Measurements from ENCODE around the gene KLK2. TPM values are rescaled to one million over a fixed set of nuclear protein-coding genes. Genes with fewer than 3 reads are reported as not detected.

KLK2 gene
- total RNA-seq, 1 experiment from 2014 or later, result not detected

DNA sequence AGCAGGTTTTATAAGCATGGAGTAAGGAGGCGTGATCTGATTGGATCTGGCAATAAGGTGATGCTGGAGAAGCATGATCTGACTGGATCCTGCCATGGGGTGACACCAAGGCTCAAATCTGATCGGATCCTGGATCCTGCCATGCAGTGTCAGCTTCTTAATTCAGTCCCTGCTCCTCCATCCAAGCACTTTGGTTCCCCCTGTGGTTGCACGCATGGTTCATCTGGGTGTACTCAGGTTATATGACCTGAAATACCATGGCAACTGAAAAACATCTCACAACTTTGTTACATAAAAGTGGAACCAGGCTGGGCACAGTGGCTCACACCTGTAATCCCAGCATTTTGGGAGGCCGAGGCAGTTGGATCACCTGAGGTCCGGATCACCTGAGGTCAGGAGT, 55.6 kb downstream of the KLK2 start:
- Histone ChIP-seq H3K4me2 (ENCODE audit: low read length) (no peak overlapping the region), H3K4me3 (ENCODE audit: low read length) (no peak overlapping the region), H3F3A (ENCODE audit: low read length, unreplicated experiment) (peaks cover 17% of the 10 kb centered on the region), H3K9me3 (ENCODE audit: low read length) (no peaks in the 10 kb centered on the region), H3K27me3 (ENCODE audit: low read length) (no peaks in the 10 kb centered on the region), H2AFZ (ENCODE audit: low read length) (no peak overlapping the region), H3K4me1 (ENCODE audit: insufficient read depth, low read length) (peaks cover 47% of the 10 kb centered on the region), H3K9ac (ENCODE audit: low read length) (no peak overlapping the region), H3K36me3 (ENCODE audit: low read depth, low read length) (no peaks in the 10 kb centered on the region), H4K20me1 (ENCODE audit: low read length) (no peaks in the 10 kb centered on the region), H3K9me2 (replicated peaks; ENCODE audit: low read length) (no peaks in the 10 kb centered on the region), H3K79me2 (ENCODE audit: low read length) (no peaks in the 10 kb centered on the region), H3K27ac (ENCODE audit: low read length) (no peak overlapping the region)
- ChIA-PET CTCF (no interaction called here), POLR2A (ENCODE audit: unreplicated experiment) (no interaction called here)
- DNase-seq (peak; percentile 46), ATAC-seq (no peak)
- intact Hi-C loops (cut with micrococcal nuclease), result loop anchor here (1.0 kb wide), 1 partner anchor 168 kb away; no protein-coding TSS in a partner anchor
- TF ChIP-seq EZH2phosphoT487 (IDR thresholded peaks at IDR 0.05; ENCODE audit: borderline replicate concordance, low read length) (no peak), EZH2 (IDR thresholded peaks at IDR 0.05; ENCODE audit: low read length, unreplicated experiment) (no peak)
- TF ChIP-seq, protein P1, sequence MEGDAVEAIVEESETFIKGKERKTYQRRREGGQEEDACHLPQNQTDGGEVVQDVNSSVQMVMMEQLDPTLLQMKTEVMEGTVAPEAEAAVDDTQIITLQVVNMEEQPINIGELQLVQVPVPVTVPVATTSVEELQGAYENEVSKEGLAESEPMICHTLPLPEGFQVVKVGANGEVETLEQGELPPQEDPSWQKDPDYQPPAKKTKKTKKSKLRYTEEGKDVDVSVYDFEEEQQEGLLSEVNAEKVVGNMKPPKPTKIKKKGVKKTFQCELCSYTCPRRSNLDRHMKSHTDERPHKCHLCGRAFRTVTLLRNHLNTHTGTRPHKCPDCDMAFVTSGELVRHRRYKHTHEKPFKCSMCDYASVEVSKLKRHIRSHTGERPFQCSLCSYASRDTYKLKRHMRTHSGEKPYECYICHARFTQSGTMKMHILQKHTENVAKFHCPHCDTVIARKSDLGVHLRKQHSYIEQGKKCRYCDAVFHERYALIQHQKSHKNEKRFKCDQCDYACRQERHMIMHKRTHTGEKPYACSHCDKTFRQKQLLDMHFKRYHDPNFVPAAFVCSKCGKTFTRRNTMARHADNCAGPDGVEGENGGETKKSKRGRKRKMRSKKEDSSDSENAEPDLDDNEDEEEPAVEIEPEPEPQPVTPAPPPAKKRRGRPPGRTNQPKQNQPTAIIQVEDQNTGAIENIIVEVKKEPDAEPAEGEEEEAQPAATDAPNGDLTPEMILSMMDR (conservative IDR thresholded peaks at IDR 0.05; ENCODE audit: low read depth, low read length), result no peak
- no TSS peak for BruUV-seq (replicated peaks)

Other genes starting within 250 kb of the KLK2 start
- gene SYT3, start 233.6 kb upstream of the KLK2 start, total RNA-seq (2014; rRNA removed), result 0.12 and 0.18 TPM in 2 replicates
- 5.7 and 20.0 TPM in 2 replicates for gene C19orf81, start 224.0 kb upstream of the KLK2 start, total RNA-seq (2014; rRNA removed)
- gene SHANK1, start 153.6 kb upstream of the KLK2 start, total RNA-seq (2014; rRNA removed), result 0.12 and 0.47 TPM in 2 replicates
- 2.3 and 2.4 TPM in 2 replicates for gene CLEC11A, start 150.1 kb upstream of the KLK2 start, total RNA-seq (2014; rRNA removed)
- gene GPR32, start 103.0 kb upstream of the KLK2 start, total RNA-seq (2014; rRNA removed), result not detected in 2 replicates
- not detected in 2 replicates for gene ACP4, start 83.0 kb upstream of the KLK2 start, total RNA-seq (2014; rRNA removed)
- gene KLK1, start 49.7 kb upstream of the KLK2 start, total RNA-seq (2014; rRNA removed), result not detected in 2 replicates
- gene KLK15, start 39.9 kb upstream of the KLK2 start, total RNA-seq (2014; rRNA removed), result 1.3 TPM in 1 of 2 replicates, not detected in the other
- gene KLK3, start 18.5 kb upstream of the KLK2 start, total RNA-seq (2014; rRNA removed), result not detected in 2 replicates
- not detected in 2 replicates for gene KLK4, start 38.0 kb downstream of the KLK2 start, total RNA-seq (2014; rRNA removed)
- 58.5 and 59.0 TPM in 2 replicates for gene KLK5, start 79.6 kb downstream of the KLK2 start, total RNA-seq (2014; rRNA removed)
- 73.7 and 75.0 TPM in 2 replicates for gene KLK6, start 96.2 kb downstream of the KLK2 start, total RNA-seq (2014; rRNA removed)
- 0.23 and 3.6 TPM in 2 replicates for gene KLK7, start 110.5 kb downstream of the KLK2 start, total RNA-seq (2014; rRNA removed)
- gene KLK8, start 128.2 kb downstream of the KLK2 start, total RNA-seq (2014; rRNA removed), result 2.3 TPM in 1 of 2 replicates, not detected in the other
- gene KLK10, start 146.3 kb downstream of the KLK2 start, total RNA-seq (2014; rRNA removed), result 1.2 and 2.9 TPM in 2 replicates
- gene KLK11, start 153.2 kb downstream of the KLK2 start, total RNA-seq (2014; rRNA removed), result 0.23 TPM in 1 of 2 replicates, not detected in the other
- not detected in 2 replicates for gene KLK12, start 161.6 kb downstream of the KLK2 start, total RNA-seq (2014; rRNA removed)
- not detected in 2 replicates for gene KLK13, start 191.7 kb downstream of the KLK2 start, total RNA-seq (2014; rRNA removed)
- gene KLK14, start 209.4 kb downstream of the KLK2 start, total RNA-seq (2014; rRNA removed), result not detected in 2 replicates
- 29.0 and 40.8 TPM in 2 replicates for gene CTU1, start 235.0 kb downstream of the KLK2 start, total RNA-seq (2014; rRNA removed)